CD4-positive, alpha-beta T cell (primary cell): ENCODE data around the gene HMGA1. TPM values are rescaled to one million over a fixed set of nuclear protein-coding genes. Genes with fewer than 3 reads are reported as not detected.

Experiments
- ATAC-seq: fragments of 200-7000 bp; cut with Tn5 transposase; one replicate; pipeline ENCODE4 v1.10.0; 2022; ENCODE audit warnings: mild to moderate bottlenecking; ENCODE audit not compliant: poor library complexity
- CTCF ChIA-PET: fragments of 350-600 bp; sonication (Branson Sonifier 250); formaldehyde crosslinking; loops from one replicate; lab custom pipeline; 2021; ENCODE audit warnings: antibody characterized with exemption, inconsistent platforms; lab: Charles Lee
- POLR2A ChIA-PET: fragments of 350-600 bp; sonication (Branson Sonifier 250); formaldehyde crosslinking; loops from one replicate; lab custom pipeline; 2021; ENCODE audit warnings: antibody characterized with exemption, inconsistent platforms; lab: Charles Lee
- DNase-seq, 14 experiments: peaks; one replicate each; pipeline ENCODE4 v3.0.0-alpha.2; 2013 to 2020; ENCODE audit warnings: mixed read lengths in 2 of 14
- H3K27ac ChIP-seq, 2 donors: one replicate each; pipeline versions ENCODE4 v1.5.1 to v1.7.0; 2013; ENCODE audit warnings: low read length in 2 of 2, low read depth in 1 of 2, mild to moderate bottlenecking in 1 of 2
- H3K27me3 ChIP-seq, 2 experiments: 1 replicate in 1 of 2; 2 replicates in 1 of 2; pipeline versions ENCODE4 v1.6.1 to v1.7.0; 2013; ENCODE audit warnings: low read length in 2 of 2, control low read depth in 1 of 2, mild to moderate bottlenecking in 1 of 2, moderate library complexity in 1 of 2; ENCODE audit not compliant: insufficient read depth in 2 of 2, control insufficient read depth in 1 of 2
- H3K36me3 ChIP-seq: one replicate; pipeline ENCODE4 v1.6.1; 2013; ENCODE audit warnings: low read length, control low read depth; ENCODE audit not compliant: insufficient read depth
- H3K4me1 ChIP-seq: one replicate; pipeline ENCODE4 v1.6.1; 2013; ENCODE audit warnings: low read length, control low read depth; ENCODE audit not compliant: insufficient read depth
- H3K4me3 ChIP-seq: one replicate; pipeline ENCODE4 v1.5.1; 2013; ENCODE audit warnings: mild to moderate bottlenecking, low read length, moderate library complexity
- H3K9me3 ChIP-seq, 2 experiments: 1 replicate in 1 of 2; 2 replicates in 1 of 2; pipeline versions ENCODE4 v1.6.1 to v1.7.0; 2013; ENCODE audit warnings: low read length in 2 of 2, mild to moderate bottlenecking in 2 of 2, control low read depth in 1 of 2, moderate library complexity in 1 of 2; ENCODE audit not compliant: control insufficient read depth in 1 of 2, insufficient read depth in 1 of 2
- H3K27ac Mint-ChIP-seq: one replicate; pipeline ENCODE4 v1.8.0; 2020; ENCODE audit warnings: mixed read lengths
- H3K27me3 Mint-ChIP-seq: one replicate; pipeline ENCODE4 v1.8.0; 2021; ENCODE audit warnings: mixed read lengths
- H3K36me3 Mint-ChIP-seq: one replicate; pipeline ENCODE4 v1.8.0; 2021; ENCODE audit warnings: low read depth, mixed read lengths
- H3K4me1 Mint-ChIP-seq: one replicate; pipeline ENCODE4 v1.8.0; 2021; ENCODE audit warnings: low read depth, mixed read lengths
- H3K4me3 Mint-ChIP-seq: one replicate; pipeline ENCODE4 v1.8.0; 2020; ENCODE audit warnings: mild to moderate bottlenecking, mixed read lengths
- H3K9me3 Mint-ChIP-seq: one replicate; pipeline ENCODE4 v1.8.0; 2020; ENCODE audit warnings: mixed read lengths
- CTCF ChIP-seq: fragments of 200-600 bp; IDR thresholded peaks from one replicate; pipeline ENCODE4 v1.8.0; 2022; ENCODE audit warnings: antibody characterized with exemption, mild to moderate bottlenecking
- intact Hi-C, 2 experiments: fragments of 100-400 bp; cut with DNase I in 1 of 2; cut with micrococcal nuclease in 1 of 2; formaldehyde crosslinking; loops; one replicate each; pipeline versions ENCODE4 v1.15.1 to v1.9.0; 2023 to 2025; cut with DNase I, micrococcal nuclease
- total RNA-seq, 174 experiments: library from RNA in 2 of 174; stranded (reverse) in 2 of 174; gene quantifications; one replicate each; pipeline ENCODE4 v1.2.3 and lab custom pipeline; 2021 to 2026

The HMGA1 gene
- total RNA-seq, 2 experiments from 2014 or later: 102 to 107 TPM

- intact Hi-C loops: loop anchor here in 1 of 2 experiments (5.0 to 10.0 kb wide), 4 partner anchors 451 to 1401 kb away; partner anchors contain the start of genes ANKS1A, ILRUN, LEMD2 and PSMB8
- peak overlapping the region; percentile 59 for H3K27ac Mint-ChIP-seq
- no peak for DNase-seq
- H3K36me3 ChIP-seq: peaks cover 37% of the 10 kb centered on the region
- no peaks in the 10 kb centered on the region for H3K27me3 Mint-ChIP-seq
- H3K4me1 ChIP-seq: peaks cover 68% of the 10 kb centered on the region
- no peak overlapping the region for H3K4me3 ChIP-seq
- H3K36me3 Mint-ChIP-seq: peaks cover 52% of the 10 kb centered on the region
- H3K27me3 ChIP-seq: no peaks in the 10 kb centered on the region
- no peaks in the 10 kb centered on the region for H3K9me3 Mint-ChIP-seq
- peaks cover 47% of the 10 kb centered on the region for H3K4me1 Mint-ChIP-seq
- ATAC-seq: no peak
- ChIA-PET CTCF (interaction anchor here (0.7 kb wide), 1 partner anchor 49 kb away, joined by 3 read pairs; no protein-coding TSS in a partner anchor), POLR2A (interaction anchor here (5.1 kb wide), 1 partner anchor 9 kb away, joined by 80 read pairs; the partner anchor contains the start of gene HMGA1)
- H3K4me3 Mint-ChIP-seq: peak overlapping the region; percentile 42
- no peaks in the 10 kb centered on the region for H3K9me3 ChIP-seq
- H3K27ac ChIP-seq: peak overlapping the region in 1 of 2 donors; percentile 46
- no peak for TF ChIP-seq CTCF
These were observed 9.5 kb downstream of the HMGA1 start for GRCh38 chr6:34246249-34246562.

- Mint-ChIP-seq H3K27me3 (no peaks in the 10 kb centered on the region), H3K4me1 (peaks cover 47% of the 10 kb centered on the region), H3K36me3 (peaks cover 47% of the 10 kb centered on the region), H3K27ac (peak overlapping the region; percentile 91), H3K4me3 (peak overlapping the region; percentile 97), H3K9me3 (no peaks in the 10 kb centered on the region)
- peak in 13 of 14 experiments; percentile 29 to 73 (median 49) for DNase-seq
- Histone ChIP-seq H3K36me3 (peaks cover 31% of the 10 kb centered on the region), H3K27ac (peak overlapping the region; percentile 46 to 86), H3K4me3 (no peak overlapping the region), H3K27me3 (no peaks in the 10 kb centered on the region), H3K4me1 (peaks cover 65% of the 10 kb centered on the region), H3K9me3 (no peaks in the 10 kb centered on the region)
- ATAC-seq: no peak
- intact Hi-C loops: loop anchor here in 1 of 2 experiments (5.0 to 10.0 kb wide), 4 partner anchors 451 to 1402 kb away; partner anchors contain the start of genes ANKS1A, ILRUN, LEMD2 and PSMB8
- peak; percentile 45 for TF ChIP-seq CTCF
- ChIA-PET POLR2A (interaction anchor here (5.1 kb wide), 1 partner anchor 10 kb away, joined by 80 read pairs; the partner anchor contains the start of gene HMGA1), CTCF (interaction anchor here (0.7 to 1.0 kb wide), 3 partner anchors 50 to 168 kb away, joined by 3 to 4 read pairs (median 3); no protein-coding TSS in a partner anchor)
These were observed 10.1 kb downstream of the HMGA1 start for GRCh38 chr6:34246563-34247391.

- ChIA-PET CTCF (interaction anchor here (0.7 to 4.1 kb wide), 9 partner anchors 11 to 168 kb away, joined by 3 to 46 read pairs (median 4); partner anchors contain the start of gene HMGA1), POLR2A (interaction anchor here (1.0 to 5.1 kb wide), 6 partner anchors 11 to 168 kb away, joined by 3 to 80 read pairs (median 29); partner anchors contain the start of genes HMGA1 and NUDT3)
- Mint-ChIP-seq H3K27me3 (no peaks in the 10 kb centered on the region), H3K36me3 (peaks cover 38% of the 10 kb centered on the region), H3K4me1 (peaks cover 39% of the 10 kb centered on the region), H3K27ac (peak overlapping the region; percentile 91), H3K4me3 (peak overlapping the region; percentile 97), H3K9me3 (no peaks in the 10 kb centered on the region)
- peak overlapping the region; percentile 86 to 96 for H3K27ac ChIP-seq
- intact Hi-C loops: loop anchor here (1.0 to 10.0 kb wide), 10 partner anchors 9 to 1403 kb away; partner anchors contain the start of genes ANKS1A (in 1 of the 2), ILRUN (in 1 of the 2), LEMD2 (in 1 of the 2) and NUDT3 (in 1 of the 2)
- DNase-seq: peak in 1 of 14 experiments; percentile 39
- no peak for ATAC-seq
- peak overlapping the region; percentile 96 for H3K4me3 ChIP-seq
- H3K9me3 ChIP-seq: no peaks in the 10 kb centered on the region
- no peaks in the 10 kb centered on the region for H3K27me3 ChIP-seq
- peaks cover 22% of the 10 kb centered on the region for H3K36me3 ChIP-seq
- no peak for TF ChIP-seq CTCF
- H3K4me1 ChIP-seq: peaks cover 57% of the 10 kb centered on the region
These were observed 11.0 kb downstream of the HMGA1 start for GRCh38 chr6:34247481-34248197.
